ENCODE measurements around the gene HPSE2.

Gene HPSE2

DNA sequence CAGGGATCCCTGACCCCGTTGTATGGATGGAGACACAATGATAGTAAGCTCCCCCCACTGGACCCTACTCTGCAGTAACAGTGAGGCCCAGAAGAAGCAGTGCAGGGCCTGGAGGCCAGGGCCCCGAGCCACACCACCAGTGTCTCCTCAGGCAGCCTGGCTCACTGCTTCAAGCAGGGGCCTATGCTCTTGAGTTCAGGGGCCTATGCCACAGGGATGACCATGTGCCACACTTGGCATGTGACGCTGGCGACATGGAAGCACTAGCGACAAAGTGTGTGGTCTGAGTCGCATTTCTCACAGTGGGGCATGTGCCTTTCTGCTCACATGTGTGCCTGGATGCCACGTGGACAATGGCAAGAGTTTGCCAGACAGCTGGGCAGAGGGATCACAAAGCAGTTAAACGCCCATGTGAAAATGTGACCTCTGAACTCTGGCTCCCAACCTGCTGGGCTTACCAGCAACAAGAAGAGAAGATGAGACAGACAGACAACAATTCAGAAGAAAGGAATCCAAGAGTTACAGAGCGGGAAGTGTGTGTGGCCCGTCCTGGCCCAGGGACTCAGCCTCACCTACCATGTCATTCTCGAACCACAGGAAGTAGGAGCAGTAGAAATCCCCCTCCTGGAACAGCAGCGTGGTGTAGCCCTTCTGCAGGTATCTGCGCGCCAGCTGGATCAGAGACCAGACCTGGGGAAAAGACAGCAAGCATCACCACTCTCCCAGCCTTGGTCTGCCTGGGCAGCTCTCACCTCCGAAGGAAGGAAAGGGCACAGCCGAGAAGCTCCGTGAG is 816.0 kb downstream of the HPSE2 start:
- H3K4me3 ChIP-seq (ENCODE audit: low read depth, low read length) = no peak overlapping the region

DNA sequence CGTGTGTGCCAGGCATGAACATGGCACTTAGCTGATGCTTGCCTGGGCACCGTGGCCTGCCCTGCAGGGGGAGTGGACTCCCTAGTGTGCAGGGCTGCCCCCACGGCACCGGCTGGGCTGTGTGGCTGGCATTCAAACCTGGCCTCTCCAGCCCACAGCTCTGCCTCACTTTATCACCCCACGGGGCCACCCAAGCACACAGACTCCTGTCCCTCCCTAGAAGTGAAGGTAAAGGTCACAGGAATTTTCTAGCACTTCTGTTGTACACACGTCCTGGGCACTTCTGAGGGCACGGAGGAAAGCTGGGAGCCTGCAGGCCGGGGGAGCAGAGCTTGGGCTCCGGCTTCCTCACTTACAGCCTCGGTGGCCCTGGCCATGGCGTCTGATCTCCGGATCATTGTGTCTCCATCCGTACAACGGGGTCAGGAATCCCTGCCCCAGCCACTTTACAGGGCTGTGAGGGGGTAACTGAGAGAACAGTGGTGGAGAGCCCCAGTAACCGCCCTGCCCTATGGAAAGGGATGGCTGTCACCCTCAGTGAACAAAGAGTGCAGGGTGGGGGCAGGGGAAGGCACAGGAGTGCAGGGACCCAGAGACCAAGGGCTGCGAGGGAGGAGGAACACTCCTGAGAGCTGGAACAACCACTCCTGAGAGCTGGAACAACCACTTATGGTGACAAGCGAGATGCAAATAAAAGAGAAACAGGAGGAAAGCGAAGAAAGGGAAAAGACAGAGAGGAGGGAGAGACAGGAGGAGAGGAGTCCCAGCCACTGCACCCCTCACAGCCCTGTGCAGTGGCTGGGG is 816.8 kb downstream of the HPSE2 start:
- H3K4me3 ChIP-seq (ENCODE audit: low read depth, low read length) = no peak overlapping the region

DNA sequence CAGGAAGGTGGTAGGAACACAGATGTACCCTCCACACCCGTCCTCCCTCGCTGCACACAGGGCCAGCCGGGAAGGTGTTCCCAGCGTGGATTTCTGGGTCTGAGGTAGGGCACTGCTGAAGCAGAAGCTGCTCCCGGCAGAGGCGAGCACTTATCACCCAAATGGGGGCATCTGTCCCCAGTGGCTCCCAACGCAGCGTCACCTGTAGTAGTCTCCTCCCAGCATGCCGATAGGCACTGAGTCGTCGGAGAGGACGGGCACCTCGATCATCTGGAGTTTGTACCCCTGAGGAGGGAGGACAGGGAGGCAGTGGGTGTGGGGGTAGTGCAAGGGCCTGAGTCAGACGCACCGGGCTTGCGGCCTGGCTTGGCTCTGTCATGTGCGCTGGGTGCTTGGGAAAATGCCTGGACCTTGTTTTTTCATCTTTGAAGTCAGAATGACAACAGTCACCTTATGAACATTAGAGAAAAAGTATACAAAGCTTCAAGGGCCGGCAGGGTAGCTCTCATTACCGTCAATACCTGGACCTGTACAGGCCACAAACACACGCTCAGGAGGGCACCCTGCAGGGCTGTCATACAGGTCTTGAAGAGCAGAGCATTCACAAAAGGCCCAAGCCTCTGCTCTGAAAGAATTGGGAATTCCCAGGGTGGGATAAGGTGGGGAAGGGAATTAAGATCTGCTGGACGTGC is 817.5 kb downstream of the HPSE2 start:
- no peak overlapping the region for H3K4me3 ChIP-seq (ENCODE audit: low read depth, low read length)

DNA sequence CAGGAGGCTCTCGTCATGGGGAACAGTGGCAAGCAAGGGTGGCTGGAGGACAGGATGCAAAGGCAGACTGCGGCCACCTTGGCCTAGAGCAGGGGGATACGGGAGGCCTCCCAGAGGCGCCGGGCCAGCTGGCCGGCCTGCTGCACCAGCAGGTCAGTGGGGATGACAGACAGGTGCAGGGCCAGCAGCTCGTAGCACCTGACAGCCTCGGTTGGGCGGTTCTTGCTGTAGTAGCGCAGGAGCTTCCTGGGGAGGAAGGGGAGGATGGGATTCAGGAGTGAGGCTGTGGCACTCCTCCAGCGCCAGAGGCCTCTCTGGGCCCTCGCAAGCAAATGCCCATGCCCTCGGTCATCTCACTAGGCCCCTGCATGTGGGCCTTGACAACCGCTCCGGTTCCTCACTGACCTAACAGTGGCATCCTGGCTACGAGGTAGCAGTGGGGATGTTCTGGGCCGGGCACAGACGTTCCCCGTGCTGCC is 818.1 kb downstream of the HPSE2 start:
- no peak overlapping the region for H3K4me3 ChIP-seq (ENCODE audit: low read depth, low read length)

DNA sequence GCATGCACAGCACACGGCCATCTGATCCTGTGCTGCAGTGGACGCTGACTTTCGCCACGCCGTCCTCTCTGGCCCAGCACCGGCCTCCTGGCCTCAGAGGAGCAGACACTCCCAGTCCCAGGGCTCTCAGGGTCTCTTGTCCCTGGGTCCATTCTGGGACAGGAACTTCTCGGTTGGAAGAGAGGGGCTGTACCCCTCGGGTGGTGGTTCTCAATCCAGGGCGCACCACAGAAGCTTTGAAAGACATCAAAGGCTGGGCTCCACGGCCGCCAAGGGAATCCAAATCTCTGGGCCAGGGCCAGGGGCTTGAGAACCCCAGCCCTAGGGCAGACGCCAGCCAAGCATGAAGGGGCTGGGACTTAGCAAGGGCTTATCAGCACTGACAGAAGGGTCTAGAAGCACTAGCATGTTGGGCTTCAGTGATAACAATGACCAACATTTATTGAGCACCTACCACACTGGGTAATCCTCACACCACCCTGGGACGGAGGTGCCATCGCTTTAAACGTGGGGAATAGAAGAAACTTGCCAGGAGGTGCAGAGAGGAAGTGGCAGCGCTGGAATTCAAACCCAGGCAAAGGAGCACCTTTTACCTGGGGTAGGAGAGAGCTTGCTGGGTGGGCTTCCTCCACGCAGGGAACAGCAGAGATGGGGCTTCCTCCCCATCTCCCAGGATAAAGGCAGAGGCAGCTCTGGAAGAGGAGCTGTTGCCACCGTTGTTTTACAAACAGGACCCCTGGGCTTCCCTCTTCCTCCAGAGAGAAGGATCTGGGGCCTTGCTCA is 818.9 kb downstream of the HPSE2 start:
- H3K4me3 ChIP-seq (ENCODE audit: low read depth, low read length) = no peak overlapping the region

DNA sequence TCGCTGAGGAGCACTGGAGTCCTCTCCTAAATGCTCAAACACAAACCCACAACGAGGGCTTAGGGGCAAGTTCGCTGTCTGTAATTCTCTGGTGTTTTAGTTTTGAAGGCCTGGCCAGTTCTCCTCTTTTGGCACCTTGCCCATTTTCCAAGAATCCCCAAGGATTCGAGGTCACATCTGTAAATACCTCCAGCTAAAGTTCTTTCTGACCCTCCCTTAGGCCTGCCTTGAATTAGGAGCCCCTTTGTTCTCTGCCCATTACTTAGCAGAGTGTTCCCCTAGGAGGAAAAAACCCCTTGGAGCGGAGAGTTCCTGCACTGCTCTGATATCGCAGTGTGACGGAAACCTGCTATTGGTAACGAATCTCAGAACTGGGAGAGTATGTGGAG is 819.9 kb downstream of the HPSE2 start:
- H3K4me3 ChIP-seq (ENCODE audit: low read depth, low read length) = no peak overlapping the region

DNA sequence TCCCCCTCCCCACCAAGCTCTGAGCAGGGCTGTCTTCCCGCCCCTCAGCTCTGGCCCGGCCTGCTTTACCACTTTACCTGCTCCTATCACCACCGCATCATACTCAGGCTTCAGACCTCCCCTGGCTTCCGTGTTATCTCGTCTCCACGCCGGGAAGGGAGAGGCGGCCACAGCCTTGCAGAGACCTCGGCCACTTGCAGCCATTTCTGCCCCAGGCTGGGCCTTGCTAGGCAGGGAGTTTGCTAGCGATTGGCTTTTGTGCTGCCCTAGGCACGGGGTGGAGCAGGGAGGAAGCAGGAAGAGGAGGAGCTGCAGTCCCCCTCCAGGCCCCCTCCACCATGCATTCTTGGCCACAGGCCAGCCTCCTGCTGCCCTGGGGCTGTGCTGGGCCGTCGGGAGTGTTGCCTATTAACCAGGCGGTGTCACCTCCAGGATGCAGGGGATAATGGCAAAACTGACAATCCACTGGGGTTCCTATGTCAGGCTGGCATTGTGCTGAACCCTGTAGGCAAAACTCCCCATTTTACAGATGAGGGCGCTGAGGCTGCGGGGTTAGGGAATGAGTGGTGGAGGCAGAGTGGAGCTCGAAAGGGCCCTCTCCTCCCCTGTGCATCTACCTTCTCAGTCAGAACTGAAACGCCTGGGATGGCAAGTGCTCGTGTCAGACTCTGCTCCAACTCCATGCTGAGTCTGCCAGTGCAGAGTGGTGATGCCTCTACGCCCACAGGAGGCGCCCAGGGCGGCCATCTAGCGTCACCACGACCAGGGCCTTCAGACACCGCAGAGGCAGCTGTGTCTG is 820.5 kb downstream of the HPSE2 start, which contains the start of gene PYROXD2:
Gene PYROXD2 (minus strand): TSS at position 251 of the 799 bp plus-strand sequence. CDS start 47 bp downstream, at position 204.
- H3K4me3 ChIP-seq (ENCODE audit: low read depth, low read length) = peak within 1 kb of the TSS; percentile 31

DNA sequence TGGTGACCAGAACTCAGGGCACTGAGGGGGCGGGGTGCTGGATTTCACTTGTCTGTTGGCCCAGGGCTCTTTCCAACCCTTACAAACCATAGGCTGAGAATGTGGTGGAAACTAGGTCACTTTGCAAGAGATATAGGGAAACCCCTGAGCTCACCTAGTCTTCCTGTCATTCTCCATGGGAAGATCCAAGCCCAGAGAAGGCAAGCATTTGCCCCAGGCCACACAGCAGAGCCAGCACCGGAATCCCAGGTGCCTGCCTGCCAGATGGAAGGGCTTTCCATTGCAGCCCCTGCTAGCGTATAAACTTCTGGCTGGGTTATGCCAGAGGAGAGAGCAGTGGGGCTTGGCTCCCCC is 821.1 kb downstream of the HPSE2 start:
- peak overlapping the region; percentile 31 for H3K4me3 ChIP-seq (ENCODE audit: low read depth, low read length)

DNA sequence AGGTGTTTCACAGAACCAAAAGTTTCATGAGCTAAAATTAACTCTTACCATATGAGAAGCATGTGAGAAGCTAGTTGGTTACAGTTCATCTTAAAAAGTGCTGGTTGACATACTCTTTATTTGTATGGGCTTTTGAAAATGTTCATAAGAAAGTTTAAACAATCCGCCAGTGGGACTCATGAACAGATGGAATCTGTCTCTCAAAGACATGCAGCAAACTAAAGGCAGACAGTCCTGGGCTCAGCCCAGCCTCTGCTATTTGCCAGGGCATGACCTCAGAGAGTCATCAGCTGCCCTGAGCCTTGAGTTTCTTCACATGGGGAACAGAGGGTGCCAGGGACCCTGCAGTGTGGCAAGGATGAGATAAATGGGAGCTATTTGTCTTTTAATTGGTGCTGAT is 823.9 kb downstream of the HPSE2 start:
- H3K4me3 ChIP-seq (ENCODE audit: low read depth, low read length) = no peak overlapping the region

DNA sequence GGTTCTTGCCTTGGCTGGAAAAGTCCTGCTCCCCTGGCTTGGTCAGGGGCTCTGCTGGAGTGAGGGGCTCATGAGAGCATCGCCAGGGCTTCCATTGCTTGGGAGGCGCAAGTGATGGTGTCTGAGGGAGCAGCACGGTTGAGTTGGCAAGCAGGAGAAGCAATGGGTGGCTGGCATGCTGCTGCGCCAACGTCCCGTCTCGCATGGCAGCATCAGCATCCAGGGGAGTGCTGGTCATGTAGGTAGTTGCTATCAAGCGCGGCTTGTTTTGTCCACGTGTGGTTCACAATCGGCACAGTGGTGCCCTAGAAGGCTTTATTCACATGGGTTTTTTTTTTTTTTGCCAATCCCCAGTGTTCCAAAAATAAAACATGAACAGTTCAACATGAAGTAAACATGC is 824.5 kb downstream of the HPSE2 start:
- H3K4me3 ChIP-seq (ENCODE audit: low read depth, low read length) = no peak overlapping the region

DNA sequence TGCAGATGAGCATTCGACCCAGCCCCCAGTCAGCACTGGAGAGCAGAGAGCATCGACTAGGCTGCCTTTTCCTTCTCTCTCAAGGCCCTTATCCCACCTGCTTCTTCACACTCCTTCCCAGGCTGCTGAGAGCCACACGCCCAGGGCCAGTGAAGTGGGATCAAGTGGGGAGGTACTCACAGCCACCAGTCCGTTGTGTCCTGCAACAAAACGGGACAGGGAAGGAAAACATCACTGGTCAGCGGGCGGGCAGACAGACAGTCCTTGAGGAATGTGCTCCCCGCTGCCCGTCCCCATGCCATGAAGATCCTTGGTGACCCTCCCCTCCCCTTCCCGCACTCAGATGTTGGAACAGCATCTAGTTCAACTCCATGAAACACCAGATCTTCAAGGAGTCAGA is 824.9 kb downstream of the HPSE2 start:
- no peak overlapping the region for H3K4me3 ChIP-seq (ENCODE audit: low read depth, low read length)

DNA sequence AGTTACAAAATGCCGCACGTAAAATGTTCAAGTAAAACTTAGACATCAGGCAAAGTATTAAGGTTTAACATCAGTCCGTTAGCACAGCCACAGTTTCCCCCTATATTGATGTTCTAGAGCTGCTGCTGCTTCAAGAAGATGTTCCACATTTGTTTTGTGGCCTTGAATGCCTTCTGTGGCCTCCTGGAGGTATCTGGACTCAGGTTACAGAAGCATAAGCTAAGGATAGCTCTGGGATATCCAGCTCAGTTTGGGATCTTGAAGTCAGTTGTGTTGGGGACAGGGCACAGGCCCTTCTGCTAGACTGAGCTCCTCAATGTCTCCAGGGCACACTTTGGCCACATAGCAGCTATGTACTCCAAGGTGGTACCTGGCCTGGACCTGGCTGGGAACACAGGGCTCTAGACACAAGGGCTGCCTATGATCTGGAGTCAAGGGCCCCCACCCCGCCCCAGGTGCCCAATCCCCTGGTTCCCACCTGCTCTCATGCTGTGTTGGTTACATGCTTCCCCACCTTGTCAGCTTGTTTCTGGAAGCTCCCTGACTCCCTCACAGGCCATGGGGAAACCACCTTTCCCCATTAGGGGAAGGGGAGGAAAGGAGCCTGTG is 825.4 kb downstream of the HPSE2 start:
- no peak overlapping the region for H3K4me3 ChIP-seq (ENCODE audit: low read depth, low read length)

DNA sequence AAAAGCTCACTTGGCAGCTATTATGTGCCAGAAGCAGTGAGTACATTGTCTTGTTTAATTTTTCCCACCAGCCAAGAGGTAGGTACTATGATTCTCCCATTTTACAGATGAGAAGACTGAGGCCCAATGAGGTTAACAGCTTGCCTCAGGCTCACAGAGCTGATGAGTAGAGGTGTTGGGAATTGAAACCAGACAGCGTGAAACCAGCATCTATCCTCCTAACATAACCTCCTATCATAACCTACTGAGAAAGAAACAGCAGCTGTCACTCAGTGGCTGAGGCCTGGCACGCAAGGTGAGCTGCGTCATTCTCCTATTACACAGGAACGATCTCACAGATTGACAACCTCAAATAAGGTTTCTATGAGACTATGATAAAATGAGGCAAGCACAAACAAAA is 826.9 kb downstream of the HPSE2 start:
- H3K4me3 ChIP-seq (ENCODE audit: low read depth, low read length) = no peak overlapping the region

DNA sequence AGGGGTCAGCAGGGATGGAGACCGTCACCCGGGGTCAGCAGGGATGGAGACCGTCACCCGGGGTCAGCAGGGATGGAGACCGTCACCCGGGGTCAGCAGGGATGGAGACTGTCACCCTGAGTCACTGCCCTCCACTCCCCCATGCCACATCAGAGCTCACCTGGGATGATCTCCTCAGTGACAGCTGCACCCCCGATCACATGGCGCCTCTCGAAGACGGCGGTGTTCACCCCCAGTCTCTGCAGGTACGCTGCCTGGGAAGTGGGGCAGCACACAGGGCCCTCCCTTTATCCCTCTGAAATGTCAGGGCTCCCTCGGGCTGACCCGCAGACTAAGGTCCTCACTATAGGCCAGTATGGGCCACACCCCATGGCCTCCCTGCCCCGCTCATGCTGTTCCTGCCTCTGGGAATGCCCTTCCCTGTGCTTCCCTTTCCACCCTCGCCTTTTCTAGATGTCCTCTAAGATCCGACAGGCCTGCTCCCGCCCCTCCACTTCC is 827.9 kb downstream of the HPSE2 start:
- H3K4me3 ChIP-seq (ENCODE audit: low read depth, low read length) = no peak overlapping the region
